MCF 10A (cell line): ENCODE measurements around the gene BSPH1. TPM values are rescaled to one million over a fixed set of nuclear protein-coding genes. Genes with fewer than 3 reads are reported as not detected.

ENCODE experiments used
- BruUV-seq: library from RNA; stranded (reverse); fragments of 400-500 nt; replicated peaks from 2 replicates; lab custom pipeline; 2021; lab: Mats Ljungman, UMichigan
- CTCF ChIA-PET: fragments of 300-600 bp; sonication (Branson Sonifier 250); formaldehyde crosslinking; extraction: SDS; loops from one replicate; lab custom pipeline; 2021; ENCODE audit warnings: antibody characterized with exemption, inconsistent platforms; lab: Yijun Ruan, JAX
- POLR2A ChIA-PET: fragments of 300-600, 350-650 bp; sonication (Branson Sonifier 250); formaldehyde crosslinking; extraction: SDS; loops from one replicate; lab custom pipeline; 2020; ENCODE audit warnings: antibody characterized with exemption, inconsistent platforms; lab: Yijun Ruan, JAX
- DNase-seq: peaks from one replicate; pipeline ENCODE4 v3.0.0-alpha.2; 2018; ENCODE audit not compliant: unreplicated experiment
- H3K27ac Mint-ChIP-seq: one replicate; pipeline ENCODE4 v1.8.0; 2022; ENCODE audit warnings: mild to moderate bottlenecking, low read depth, mixed read lengths; ENCODE audit not compliant: unreplicated experiment
- H3K27me3 Mint-ChIP-seq: one replicate; pipeline ENCODE4 v1.8.0; 2022; ENCODE audit warnings: mixed read lengths; ENCODE audit not compliant: insufficient read depth, unreplicated experiment
- H3K36me3 Mint-ChIP-seq: one replicate; pipeline ENCODE4 v1.8.0; 2022; ENCODE audit warnings: mild to moderate bottlenecking, moderate library complexity, mixed read lengths; ENCODE audit not compliant: insufficient read depth, unreplicated experiment
- H3K4me1 Mint-ChIP-seq: one replicate; pipeline ENCODE4 v1.8.0; 2022; ENCODE audit warnings: mixed read lengths; ENCODE audit not compliant: insufficient read depth, unreplicated experiment
- H3K4me3 Mint-ChIP-seq: one replicate; pipeline ENCODE4 v1.8.0; 2022; ENCODE audit warnings: mild to moderate bottlenecking, moderate library complexity, mixed read lengths; ENCODE audit not compliant: unreplicated experiment
- H3K9me3 Mint-ChIP-seq: one replicate; pipeline ENCODE4 v1.8.0; 2022; ENCODE audit warnings: mixed read lengths; ENCODE audit not compliant: unreplicated experiment
- intact Hi-C: fragments of 100-400 bp; cut with micrococcal nuclease; formaldehyde crosslinking; loops from 2 replicates; pipeline ENCODE4 v1.14.1; 2022
- total RNA-seq: library from RNA; stranded (reverse); gene quantifications from 2 replicates; pipeline ENCODE4 v1.2.3, GENCODE V29; 2022
- TF ChIP-seq, protein P1 (sequence below): fragments of 200-600 bp; IDR thresholded peaks from one replicate; pipeline ENCODE4 v1.8.0; 2022; ENCODE audit warnings: antibody characterized with exemption, mild to moderate bottlenecking; ENCODE audit not compliant: unreplicated experiment

The BSPH1 gene
- total RNA-seq, 1 experiment from 2014 or later = not detected

DNA sequence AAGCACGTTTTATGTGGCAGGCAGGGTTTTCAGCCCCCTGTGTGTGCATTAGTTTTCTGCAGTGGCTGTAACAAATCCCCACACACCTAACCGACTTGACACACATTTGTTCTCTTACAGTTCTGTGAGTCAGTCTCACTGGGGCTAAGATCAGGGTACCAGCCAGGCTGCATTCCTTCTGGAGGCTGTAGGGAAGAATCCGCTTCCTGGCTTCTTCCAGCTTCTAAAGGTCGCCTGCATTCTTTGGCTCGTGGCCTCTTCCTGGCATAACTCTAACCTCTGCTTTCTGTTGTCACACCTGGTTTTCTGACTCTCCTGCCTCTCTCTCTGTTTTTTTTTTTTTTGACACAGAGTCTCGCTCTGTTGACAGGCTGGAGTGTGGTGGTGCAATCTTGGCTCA is 8.9 kb upstream of the BSPH1 start:
- POLR2A ChIA-PET = interaction anchor here (0.6 kb wide), 1 partner anchor 109 kb away, joined by 3 read pairs; no protein-coding TSS in a partner anchor
- no TSS peak for BruUV-seq
- no peak overlapping the region for H3K4me3 Mint-ChIP-seq

DNA sequence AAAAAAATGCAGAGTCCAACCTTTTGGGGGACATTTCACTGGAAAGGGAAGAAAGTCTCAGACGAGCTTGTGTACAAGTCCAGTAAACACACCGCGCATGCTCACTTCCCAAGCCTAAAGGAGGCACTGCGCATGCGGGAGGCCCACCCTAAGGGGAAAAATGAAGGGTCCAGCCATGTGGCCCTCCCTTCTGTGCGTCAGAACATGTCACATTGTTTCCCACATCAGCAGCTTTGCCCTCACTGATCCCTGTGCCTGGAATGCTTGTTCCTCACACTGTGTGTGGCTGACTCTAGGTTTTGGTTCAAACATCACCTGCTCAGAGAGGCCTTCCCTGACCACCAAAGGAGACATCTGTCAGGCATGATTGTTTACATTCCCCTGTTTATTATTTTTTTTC is 6.8 kb upstream of the BSPH1 start:
- CTCF ChIA-PET = no interaction called here
- POLR2A ChIA-PET = interaction anchor here (1.1 kb wide), 1 partner anchor 19 kb away, joined by 4 read pairs; no protein-coding TSS in a partner anchor
- Mint-ChIP-seq H3K4me1 (no peaks in the 10 kb centered on the region), H3K9me3 (peaks cover 7% of the 10 kb centered on the region), H3K36me3 (peaks cover 5% of the 10 kb centered on the region), H3K4me3 (no peak overlapping the region), H3K27me3 (peaks cover 44% of the 10 kb centered on the region), H3K27ac (no peak overlapping the region)
- no peak for DNase-seq
- TF ChIP-seq, protein P1, sequence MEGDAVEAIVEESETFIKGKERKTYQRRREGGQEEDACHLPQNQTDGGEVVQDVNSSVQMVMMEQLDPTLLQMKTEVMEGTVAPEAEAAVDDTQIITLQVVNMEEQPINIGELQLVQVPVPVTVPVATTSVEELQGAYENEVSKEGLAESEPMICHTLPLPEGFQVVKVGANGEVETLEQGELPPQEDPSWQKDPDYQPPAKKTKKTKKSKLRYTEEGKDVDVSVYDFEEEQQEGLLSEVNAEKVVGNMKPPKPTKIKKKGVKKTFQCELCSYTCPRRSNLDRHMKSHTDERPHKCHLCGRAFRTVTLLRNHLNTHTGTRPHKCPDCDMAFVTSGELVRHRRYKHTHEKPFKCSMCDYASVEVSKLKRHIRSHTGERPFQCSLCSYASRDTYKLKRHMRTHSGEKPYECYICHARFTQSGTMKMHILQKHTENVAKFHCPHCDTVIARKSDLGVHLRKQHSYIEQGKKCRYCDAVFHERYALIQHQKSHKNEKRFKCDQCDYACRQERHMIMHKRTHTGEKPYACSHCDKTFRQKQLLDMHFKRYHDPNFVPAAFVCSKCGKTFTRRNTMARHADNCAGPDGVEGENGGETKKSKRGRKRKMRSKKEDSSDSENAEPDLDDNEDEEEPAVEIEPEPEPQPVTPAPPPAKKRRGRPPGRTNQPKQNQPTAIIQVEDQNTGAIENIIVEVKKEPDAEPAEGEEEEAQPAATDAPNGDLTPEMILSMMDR = no peak
- BruUV-seq = no TSS peak
- intact Hi-C loops = no loop called here

More for the DNA sequence above, 8.9 kb upstream of the BSPH1 start:
- TF ChIP-seq, protein P1 = no peak
- CTCF ChIA-PET = interaction anchor here (0.7 to 1.0 kb wide), 2 partner anchors 17 to 324 kb away, joined by 3 read pairs; no protein-coding TSS in a partner anchor
- H3K36me3 Mint-ChIP-seq = no peaks in the 10 kb centered on the region
- H3K27me3 Mint-ChIP-seq = peaks cover 42% of the 10 kb centered on the region
- no peak overlapping the region for H3K27ac Mint-ChIP-seq
- intact Hi-C loops = no loop called here
- H3K9me3 Mint-ChIP-seq = peaks cover 7% of the 10 kb centered on the region
- no peak for DNase-seq
- no peaks in the 10 kb centered on the region for H3K4me1 Mint-ChIP-seq

DNA sequence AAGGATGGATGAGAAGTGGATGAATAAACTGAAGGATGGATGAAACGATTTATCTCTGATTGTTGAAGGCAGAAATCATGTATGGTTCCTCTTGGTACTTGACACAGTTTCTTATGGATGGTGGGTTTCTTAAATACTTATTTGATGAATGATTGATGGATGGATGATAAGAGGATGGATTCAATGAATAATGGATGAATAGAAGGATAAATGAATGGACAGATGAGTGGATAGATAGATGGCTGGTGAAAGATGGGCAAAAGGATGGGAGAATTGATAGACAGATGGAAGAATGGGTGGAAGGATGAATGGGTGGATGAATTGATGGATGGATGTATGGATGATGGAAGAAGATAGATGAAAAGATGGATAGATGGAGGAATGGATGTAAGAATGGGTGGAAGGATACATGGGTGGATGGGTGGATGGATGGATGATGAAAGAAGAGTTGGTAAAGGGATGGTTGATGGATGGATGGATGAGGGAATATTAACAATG is 4.3 kb upstream of the BSPH1 start:
- no peak for DNase-seq
- Mint-ChIP-seq H3K36me3 (peaks cover 5% of the 10 kb centered on the region), H3K27ac (no peak overlapping the region), H3K9me3 (peaks cover 7% of the 10 kb centered on the region), H3K27me3 (peaks cover 42% of the 10 kb centered on the region), H3K4me1 (no peaks in the 10 kb centered on the region), H3K4me3 (no peak overlapping the region)
- intact Hi-C loops = no loop called here
- POLR2A ChIA-PET = no interaction called here
- CTCF ChIA-PET = no interaction called here
- BruUV-seq = no TSS peak
- TF ChIP-seq, protein P1 = no peak

DNA sequence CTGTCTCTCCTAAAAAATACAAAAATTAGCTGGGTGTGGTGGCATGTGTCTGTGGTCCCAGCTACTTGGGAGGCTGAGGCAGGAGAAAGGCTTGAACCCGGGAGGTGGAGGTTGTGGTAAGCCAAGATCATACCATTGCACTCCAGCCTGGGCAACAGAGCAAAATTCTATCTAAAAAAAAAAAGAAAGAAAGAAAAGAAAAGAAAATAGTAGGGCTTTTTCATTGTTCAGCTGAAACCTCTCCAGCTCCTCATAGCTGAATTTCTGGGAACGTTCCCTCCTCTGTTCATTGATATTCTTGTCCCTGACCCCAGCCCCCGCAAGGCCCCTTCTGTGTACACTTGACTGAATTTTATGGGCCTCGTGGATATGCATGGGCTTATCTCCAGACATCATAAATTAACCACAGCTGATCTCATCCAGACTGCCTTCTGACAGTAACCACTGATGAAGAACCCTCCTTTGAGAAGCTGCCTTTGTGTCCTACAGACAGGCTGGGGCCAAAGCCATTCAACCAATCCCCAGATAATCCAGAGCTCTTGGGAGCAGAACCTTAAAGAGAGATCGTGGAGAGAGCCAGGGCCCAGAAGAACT is 2.3 kb upstream of the BSPH1 start, which contains the start of gene ELSPBP1:
TSS of gene ELSPBP1 (plus strand) at position 424 of the 594 bp plus-strand sequence. CDS start 14,036 bp downstream, outside the sequence.
- Mint-ChIP-seq H3K27me3 (peaks cover 62% of the 10 kb centered on the region), H3K9me3 (peaks cover 7% of the 10 kb centered on the region), H3K27ac (no peak within 1 kb of the TSS), H3K4me3 (no peak within 1 kb of the TSS), H3K4me1 (no peaks in the 10 kb centered on the region), H3K36me3 (peaks cover 5% of the 10 kb centered on the region)
- DNase-seq = no peak
- intact Hi-C loops = no loop called here
- no TSS peak for BruUV-seq
- ChIA-PET CTCF (no interaction called here), POLR2A (no interaction called here)
- TF ChIP-seq, protein P1 = no peak
